22Rv1 (cell line): Measurements from ENCODE around the gene IL6R.

ENCODE experiments used
- H3K27ac ChIP-seq: fragments of 450-650 bp; 2 replicates; pipeline ENCODE4 v1.5.1; 2017
- ZFX ChIP-seq: fragments of 450-650 bp; IDR thresholded peaks from 2 replicates; pipeline ENCODE4 v1.6.1; 2017; ENCODE audit warnings: antibody characterized with exemption, borderline replicate concordance
- TF ChIP-seq, protein P1 (sequence below): fragments of 450-650 bp; IDR thresholded peaks from 2 replicates; pipeline ENCODE4 v1.5.1; 2017; ENCODE audit warnings: mild to moderate bottlenecking

The IL6R gene

GRCh38 chr1:154445040-154445472, 39.9 kb downstream of the IL6R start:
- no peak for TF ChIP-seq ZFX
- TF ChIP-seq, protein P1, sequence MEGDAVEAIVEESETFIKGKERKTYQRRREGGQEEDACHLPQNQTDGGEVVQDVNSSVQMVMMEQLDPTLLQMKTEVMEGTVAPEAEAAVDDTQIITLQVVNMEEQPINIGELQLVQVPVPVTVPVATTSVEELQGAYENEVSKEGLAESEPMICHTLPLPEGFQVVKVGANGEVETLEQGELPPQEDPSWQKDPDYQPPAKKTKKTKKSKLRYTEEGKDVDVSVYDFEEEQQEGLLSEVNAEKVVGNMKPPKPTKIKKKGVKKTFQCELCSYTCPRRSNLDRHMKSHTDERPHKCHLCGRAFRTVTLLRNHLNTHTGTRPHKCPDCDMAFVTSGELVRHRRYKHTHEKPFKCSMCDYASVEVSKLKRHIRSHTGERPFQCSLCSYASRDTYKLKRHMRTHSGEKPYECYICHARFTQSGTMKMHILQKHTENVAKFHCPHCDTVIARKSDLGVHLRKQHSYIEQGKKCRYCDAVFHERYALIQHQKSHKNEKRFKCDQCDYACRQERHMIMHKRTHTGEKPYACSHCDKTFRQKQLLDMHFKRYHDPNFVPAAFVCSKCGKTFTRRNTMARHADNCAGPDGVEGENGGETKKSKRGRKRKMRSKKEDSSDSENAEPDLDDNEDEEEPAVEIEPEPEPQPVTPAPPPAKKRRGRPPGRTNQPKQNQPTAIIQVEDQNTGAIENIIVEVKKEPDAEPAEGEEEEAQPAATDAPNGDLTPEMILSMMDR = no peak
- H3K27ac ChIP-seq = no peak overlapping the region

GRCh38 chr1:154446292-154446691, 41.1 kb downstream of the IL6R start:
- H3K27ac ChIP-seq = no peak overlapping the region
- TF ChIP-seq, protein P1 = no peak
- no peak for TF ChIP-seq ZFX

DNA sequence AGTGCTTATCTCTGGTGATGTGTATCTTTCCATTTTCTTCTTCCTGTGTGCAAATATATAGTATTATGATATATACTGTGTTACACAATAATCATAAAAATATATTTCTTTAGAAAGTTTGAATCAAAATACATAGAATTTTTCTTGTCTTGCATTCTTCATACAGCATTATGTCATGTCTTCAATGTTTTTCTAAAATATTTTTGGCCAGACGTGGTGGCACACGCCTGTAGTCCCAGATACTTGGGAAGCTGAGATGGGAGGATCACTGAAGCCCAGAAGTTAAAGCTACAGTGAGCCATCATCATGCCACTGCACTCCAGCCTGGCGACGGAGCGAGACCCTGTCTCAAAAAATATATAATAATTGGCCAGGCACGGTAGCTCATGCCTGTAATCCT, 41.6 kb downstream of the IL6R start:
- no peak for TF ChIP-seq ZFX
- TF ChIP-seq, protein P1 = no peak

DNA sequence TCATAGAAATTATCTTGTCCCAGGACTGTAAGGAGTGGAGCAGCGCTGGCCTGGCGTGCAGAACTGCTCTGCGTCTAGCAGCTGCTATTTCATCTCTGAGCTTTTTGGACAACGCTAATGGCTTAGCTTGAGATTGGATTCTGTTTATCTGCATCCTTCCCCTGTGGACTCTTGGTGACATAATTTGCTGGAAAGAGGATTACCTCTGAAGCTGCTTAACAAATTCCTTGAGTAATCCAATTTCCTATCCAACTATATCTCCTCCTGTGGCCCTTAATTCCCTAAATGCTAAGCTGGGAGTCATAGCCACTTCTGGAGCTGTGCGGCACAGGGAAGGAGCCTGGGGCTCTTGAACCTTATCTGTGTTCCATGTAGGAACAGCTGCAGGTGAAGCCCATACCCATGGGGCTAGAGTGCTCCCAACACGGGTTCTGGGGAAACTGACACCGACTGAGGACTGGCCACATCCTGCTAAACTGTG, 43.2 kb downstream of the IL6R start:
- H3K27ac ChIP-seq = no peak overlapping the region
- TF ChIP-seq, protein P1 = no peak
- no peak for TF ChIP-seq ZFX

More for the DNA sequence above, 41.6 kb downstream of the IL6R start:
- no peak overlapping the region for H3K27ac ChIP-seq

- no peak overlapping the region for H3K27ac ChIP-seq
- TF ChIP-seq, protein P1 = no peak
- TF ChIP-seq ZFX = no peak
These were observed 48.0 kb downstream of the IL6R start for GRCh38 chr1:154453161-154453560.

- H3K27ac ChIP-seq = no peak overlapping the region
- TF ChIP-seq, protein P1 = no peak
- TF ChIP-seq ZFX = no peak
These were observed 48.6 kb downstream of the IL6R start for GRCh38 chr1:154453574-154454352.

DNA sequence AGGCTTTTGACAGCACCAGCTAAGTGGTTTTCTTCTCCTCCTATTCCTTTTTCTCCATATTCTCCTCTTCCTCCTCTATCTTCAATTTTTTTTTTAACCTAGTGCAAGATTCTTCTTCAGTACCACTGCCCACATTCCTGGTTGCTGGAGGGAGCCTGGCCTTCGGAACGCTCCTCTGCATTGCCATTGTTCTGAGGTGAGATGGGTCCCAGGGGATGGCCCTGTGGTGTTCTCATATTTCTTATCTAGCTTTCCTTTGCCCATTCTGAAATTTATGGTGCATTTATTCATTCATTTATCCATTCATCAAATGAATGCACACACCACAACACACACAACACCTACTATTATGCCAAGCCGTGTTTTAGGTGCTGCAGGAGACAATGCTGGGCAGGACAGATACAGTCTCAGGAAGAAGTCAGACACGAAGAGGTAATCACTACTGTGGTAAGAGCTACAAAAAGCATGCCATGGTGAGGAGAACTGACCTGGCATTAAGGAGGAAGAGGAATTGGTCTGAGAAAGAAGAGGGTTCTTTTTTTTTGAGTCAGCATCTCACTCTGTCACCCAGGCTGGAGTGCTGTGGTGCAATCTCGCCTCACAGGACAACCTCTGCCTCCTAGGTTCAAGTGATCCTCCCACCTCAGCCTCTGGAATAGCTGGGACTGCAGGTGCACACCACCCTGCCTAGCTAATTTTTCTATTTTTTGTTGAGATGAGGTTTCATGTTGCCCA, 49.4 kb downstream of the IL6R start:
- H3K27ac ChIP-seq = no peak overlapping the region
- TF ChIP-seq, protein P1 = no peak
- no peak for TF ChIP-seq ZFX
